ENCODE measurements around the gene PAX7. TPM values are rescaled to one million over a fixed set of nuclear protein-coding genes. Genes with fewer than 3 reads are reported as not detected.
A peak's percentile ranks its signal among the peaks of the same experiment; 100 is the strongest.

The PAX7 gene
- total and polyA plus RNA-seq, 5 donors from 2014 or later, result not detected

- Histone ChIP-seq H3K4me1 (ENCODE audit: control insufficient read depth, insufficient read depth, low read length, poor library complexity, severe bottlenecking) (peaks cover 11% of the 10 kb centered on the region), H3K36me3 (ENCODE audit: control insufficient read depth, insufficient read depth, low read length) (no peaks in the 10 kb centered on the region), H3K9me3 (ENCODE audit: control insufficient read depth in 2 of 2, low read length in 2 of 2) (no peaks in the 10 kb centered on the region), H3K4me3 (ENCODE audit: low read depth, low read length) (no peak overlapping the region), H3K27me3 (ENCODE audit: control insufficient read depth, insufficient read depth, low read length) (peaks cover 39% of the 10 kb centered on the region), H3K27ac (ENCODE audit: insufficient read depth, low read length, poor library complexity, severe bottlenecking) (no peak overlapping the region)
- DNase-seq (no peak), ATAC-seq (ENCODE audit: low read depth in 2 of 2) (no peak)
- Mint-ChIP-seq H3K4me1 (peaks cover 8 to 64% (median 14%) of the 10 kb centered on the region in 4 donors), H3K4me3 (peak overlapping the region in 1 of 4 donors; percentile 6), H3K27ac (no peak overlapping the region), H3K27me3 (peaks cover 85% of the 10 kb centered on the region), H3K9me3 (peaks cover 0 to 16% (median 0%) of the 10 kb centered on the region in 7 donors), H3K36me3 (no peaks in the 10 kb centered on the region)
Measured at GRCh38 chr1:18640228-18641004, 9.8 kb downstream of the PAX7 start.

GRCh38 chr1:18641005-18641941, 10.6 kb downstream of the PAX7 start:
- no peak for DNase-seq
- H3K9me3 ChIP-seq (ENCODE audit: control insufficient read depth in 2 of 2, low read length in 2 of 2), result no peaks in the 10 kb centered on the region
- H3K27ac Mint-ChIP-seq, result no peak overlapping the region

GRCh38 chr1:18642278-18643095, 11.8 kb downstream of the PAX7 start:
- ATAC-seq (ENCODE audit: low read depth in 2 of 2), result no peak
- H3K4me1 ChIP-seq (ENCODE audit: control insufficient read depth, insufficient read depth, low read length, poor library complexity, severe bottlenecking), result peaks cover 20% of the 10 kb centered on the region
- H3K27me3 ChIP-seq (ENCODE audit: control insufficient read depth, insufficient read depth, low read length), result peaks cover 36% of the 10 kb centered on the region
- H3K36me3 Mint-ChIP-seq, result no peaks in the 10 kb centered on the region
- peaks cover 79% of the 10 kb centered on the region for H3K27me3 Mint-ChIP-seq
- H3K27ac Mint-ChIP-seq, result no peak overlapping the region
- H3K4me1 Mint-ChIP-seq, result peaks cover 6 to 60% (median 13%) of the 10 kb centered on the region in 4 donors
- no peak for DNase-seq
- H3K4me3 ChIP-seq (ENCODE audit: low read depth, low read length), result no peak overlapping the region
- H3K27ac ChIP-seq (ENCODE audit: insufficient read depth, low read length, poor library complexity, severe bottlenecking), result no peak overlapping the region
- peaks cover 0 to 10% (median 0%) of the 10 kb centered on the region in 7 donors for H3K9me3 Mint-ChIP-seq
- H3K36me3 ChIP-seq (ENCODE audit: control insufficient read depth, insufficient read depth, low read length), result no peaks in the 10 kb centered on the region
- H3K9me3 ChIP-seq (ENCODE audit: control insufficient read depth in 2 of 2, low read length in 2 of 2), result no peaks in the 10 kb centered on the region
- H3K4me3 Mint-ChIP-seq, result no peak overlapping the region

More at GRCh38 chr1:18641005-18641941, 10.6 kb downstream of the PAX7 start:
- peaks cover 36% of the 10 kb centered on the region for H3K27me3 ChIP-seq (ENCODE audit: control insufficient read depth, insufficient read depth, low read length)
- no peaks in the 10 kb centered on the region for H3K36me3 ChIP-seq (ENCODE audit: control insufficient read depth, insufficient read depth, low read length)
- no peaks in the 10 kb centered on the region for H3K36me3 Mint-ChIP-seq
- no peak overlapping the region for H3K27ac ChIP-seq (ENCODE audit: insufficient read depth, low read length, poor library complexity, severe bottlenecking)
- H3K4me1 ChIP-seq (ENCODE audit: control insufficient read depth, insufficient read depth, low read length, poor library complexity, severe bottlenecking), result peaks cover 16% of the 10 kb centered on the region
- H3K4me3 Mint-ChIP-seq, result no peak overlapping the region
- H3K4me3 ChIP-seq (ENCODE audit: low read depth, low read length), result no peak overlapping the region
- peaks cover 83% of the 10 kb centered on the region for H3K27me3 Mint-ChIP-seq
- ATAC-seq (ENCODE audit: low read depth in 2 of 2), result no peak
- H3K9me3 Mint-ChIP-seq, result peaks cover 0 to 13% (median 0%) of the 10 kb centered on the region in 7 donors
- H3K4me1 Mint-ChIP-seq, result peaks cover 6 to 66% (median 13%) of the 10 kb centered on the region in 4 donors

- Mint-ChIP-seq H3K4me3 (peak overlapping the region in 3 of 4 donors; percentile 39 to 80 (median 62)), H3K9me3 (peaks cover 0 to 6% (median 0%) of the 10 kb centered on the region in 7 donors), H3K36me3 (no peaks in the 10 kb centered on the region), H3K27me3 (peaks cover 81% of the 10 kb centered on the region), H3K4me1 (peaks cover 9 to 62% (median 13%) of the 10 kb centered on the region in 4 donors), H3K27ac (no peak overlapping the region)
- no peak for DNase-seq
- Histone ChIP-seq H3K27me3 (ENCODE audit: control insufficient read depth, insufficient read depth, low read length) (peaks cover 30% of the 10 kb centered on the region), H3K4me1 (ENCODE audit: control insufficient read depth, insufficient read depth, low read length, poor library complexity, severe bottlenecking) (peaks cover 20% of the 10 kb centered on the region), H3K27ac (ENCODE audit: insufficient read depth, low read length, poor library complexity, severe bottlenecking) (no peak overlapping the region), H3K4me3 (ENCODE audit: low read depth, low read length) (no peak overlapping the region), H3K36me3 (ENCODE audit: control insufficient read depth, insufficient read depth, low read length) (no peaks in the 10 kb centered on the region), H3K9me3 (ENCODE audit: control insufficient read depth in 2 of 2, low read length in 2 of 2) (no peaks in the 10 kb centered on the region)
- ATAC-seq (ENCODE audit: low read depth in 2 of 2), result no peak
Measured at GRCh38 chr1:18643154-18644012, 12.7 kb downstream of the PAX7 start.

GRCh38 chr1:18644013-18644399, 13.4 kb downstream of the PAX7 start:
- Mint-ChIP-seq H3K4me3 (no peak overlapping the region), H3K9me3 (peaks cover 0 to 3% (median 0%) of the 10 kb centered on the region in 7 donors), H3K27me3 (peaks cover 81% of the 10 kb centered on the region), H3K36me3 (no peaks in the 10 kb centered on the region), H3K4me1 (peaks cover 9 to 58% (median 13%) of the 10 kb centered on the region in 4 donors), H3K27ac (no peak overlapping the region)
- Histone ChIP-seq H3K27me3 (ENCODE audit: control insufficient read depth, insufficient read depth, low read length) (peaks cover 26% of the 10 kb centered on the region), H3K4me3 (ENCODE audit: low read depth, low read length) (no peak overlapping the region), H3K36me3 (ENCODE audit: control insufficient read depth, insufficient read depth, low read length) (no peaks in the 10 kb centered on the region), H3K27ac (ENCODE audit: insufficient read depth, low read length, poor library complexity, severe bottlenecking) (no peak overlapping the region), H3K4me1 (ENCODE audit: control insufficient read depth, insufficient read depth, low read length, poor library complexity, severe bottlenecking) (peaks cover 20% of the 10 kb centered on the region), H3K9me3 (ENCODE audit: control insufficient read depth in 2 of 2, low read length in 2 of 2) (no peaks in the 10 kb centered on the region)
- ATAC-seq (ENCODE audit: low read depth in 2 of 2) (no peak), DNase-seq (no peak)

- no peaks in the 10 kb centered on the region for H3K36me3 Mint-ChIP-seq
Measured at GRCh38 chr1:18644446-18644845, 13.8 kb downstream of the PAX7 start.

More at GRCh38 chr1:18644446-18644845, 13.8 kb downstream of the PAX7 start:
- H3K27me3 ChIP-seq (ENCODE audit: control insufficient read depth, insufficient read depth, low read length), result peaks cover 22% of the 10 kb centered on the region
- H3K9me3 ChIP-seq (ENCODE audit: control insufficient read depth in 2 of 2, low read length in 2 of 2), result no peaks in the 10 kb centered on the region
- no peak overlapping the region for H3K27ac ChIP-seq (ENCODE audit: insufficient read depth, low read length, poor library complexity, severe bottlenecking)
- peaks cover 9 to 56% (median 11%) of the 10 kb centered on the region in 4 donors for H3K4me1 Mint-ChIP-seq
- ATAC-seq (ENCODE audit: low read depth in 2 of 2) (no peak), DNase-seq (no peak)
- no peaks in the 10 kb centered on the region for H3K36me3 ChIP-seq (ENCODE audit: control insufficient read depth, insufficient read depth, low read length)
- peak overlapping the region in 2 of 4 donors; percentile 47 to 61 for H3K4me3 Mint-ChIP-seq
- H3K9me3 Mint-ChIP-seq, result peaks cover 0 to 3% (median 0%) of the 10 kb centered on the region in 7 donors
- no peak overlapping the region for H3K4me3 ChIP-seq (ENCODE audit: low read depth, low read length)
- no peak overlapping the region for H3K27ac Mint-ChIP-seq
- H3K27me3 Mint-ChIP-seq, result peaks cover 81% of the 10 kb centered on the region
- H3K4me1 ChIP-seq (ENCODE audit: control insufficient read depth, insufficient read depth, low read length, poor library complexity, severe bottlenecking), result peaks cover 20% of the 10 kb centered on the region
